Measurements from ENCODE around the gene SH3GL2. TPM values are rescaled to one million over a fixed set of nuclear protein-coding genes. Genes with fewer than 3 reads are reported as not detected.
"Not testable (repeated sequence)": the region's sequence is repeated elsewhere in the genome, so short reads cannot be mapped to it uniquely, and the experiment has no call there.

SH3GL2 gene
- polyA plus RNA-seq, 3 donors, result 5.4 to 6.4 (median 5.5) TPM

GRCh38 chr9:17739736-17740135 is 160.9 kb downstream of the SH3GL2 start:
- no peak for DNase-seq (ENCODE audit: low read depth in 3 of 3, low spot score in 2 of 3)

- DNase-seq (ENCODE audit: low read depth in 3 of 3, low spot score in 2 of 3), result no peak
Measured at GRCh38 chr9:17742067-17742466, 163.2 kb downstream of the SH3GL2 start.

GRCh38 chr9:17744786-17745185 is 165.9 kb downstream of the SH3GL2 start:
- DNase-seq (ENCODE audit: low read depth in 3 of 3, low spot score in 2 of 3), result peak in 2 of 3 donors; percentile 10 to 36

GRCh38 chr9:17750269-17750668 is 171.4 kb downstream of the SH3GL2 start:
- DNase-seq (ENCODE audit: low read depth in 3 of 3, low spot score in 2 of 3), result no peak

GRCh38 chr9:17751486-17751885 is 172.6 kb downstream of the SH3GL2 start:
- DNase-seq (ENCODE audit: low read depth in 3 of 3, low spot score in 2 of 3), result no peak

GRCh38 chr9:17752021-17752420 is 173.2 kb downstream of the SH3GL2 start:
- DNase-seq (ENCODE audit: low read depth in 3 of 3, low spot score in 2 of 3), result no peak

GRCh38 chr9:17757816-17758215 is 178.9 kb downstream of the SH3GL2 start:
- DNase-seq (ENCODE audit: low read depth in 3 of 3, low spot score in 2 of 3), result no peak

- no peak for DNase-seq (ENCODE audit: low read depth in 3 of 3, low spot score in 2 of 3)
Measured at GRCh38 chr9:17760250-17760649, 181.4 kb downstream of the SH3GL2 start.

GRCh38 chr9:17761984-17762676 is 183.3 kb downstream of the SH3GL2 start:
- DNase-seq (ENCODE audit: low read depth in 3 of 3, low spot score in 2 of 3), result no peak

- no peak for DNase-seq (ENCODE audit: low read depth in 3 of 3, low spot score in 2 of 3)
Measured at GRCh38 chr9:17764306-17764705, 185.4 kb downstream of the SH3GL2 start.

GRCh38 chr9:17765131-17765530 is 186.3 kb downstream of the SH3GL2 start:
- not testable (repeated sequence) for DNase-seq (ENCODE audit: low read depth in 3 of 3, low spot score in 2 of 3)

GRCh38 chr9:17772223-17772622 is 193.4 kb downstream of the SH3GL2 start:
- DNase-seq (ENCODE audit: low read depth in 3 of 3, low spot score in 2 of 3), result no peak

- no peak for DNase-seq (ENCODE audit: low read depth in 3 of 3, low spot score in 2 of 3)
Measured at GRCh38 chr9:17775656-17776055, 196.8 kb downstream of the SH3GL2 start.

- DNase-seq (ENCODE audit: low read depth in 3 of 3, low spot score in 2 of 3), result no peak
Measured at GRCh38 chr9:17776735-17777134, 197.9 kb downstream of the SH3GL2 start.

- no peak for DNase-seq (ENCODE audit: low read depth in 3 of 3, low spot score in 2 of 3)
Measured at GRCh38 chr9:17777465-17777864, 198.6 kb downstream of the SH3GL2 start.

GRCh38 chr9:17782430-17783149 is 203.7 kb downstream of the SH3GL2 start:
- no peak for DNase-seq (ENCODE audit: low read depth in 3 of 3, low spot score in 2 of 3)

GRCh38 chr9:17783227-17783626 is 204.4 kb downstream of the SH3GL2 start:
- no peak for DNase-seq (ENCODE audit: low read depth in 3 of 3, low spot score in 2 of 3)

- no peak for DNase-seq (ENCODE audit: low read depth in 3 of 3, low spot score in 2 of 3)
Measured at GRCh38 chr9:17789316-17789715, 210.4 kb downstream of the SH3GL2 start.

GRCh38 chr9:17793713-17794622 is 215.1 kb downstream of the SH3GL2 start:
- no peak for DNase-seq (ENCODE audit: low read depth in 3 of 3, low spot score in 2 of 3)

GRCh38 chr9:17795744-17796143 is 216.9 kb downstream of the SH3GL2 start:
- DNase-seq (ENCODE audit: low read depth in 3 of 3, low spot score in 2 of 3), result no peak

- DNase-seq (ENCODE audit: low read depth in 3 of 3, low spot score in 2 of 3), result no peak
Measured at GRCh38 chr9:17799369-17799768, 220.5 kb downstream of the SH3GL2 start.

Data from right renal cortex interstitium (tissue), 3 donors.